Fibroblast of skin of right quadriceps (primary cell): ENCODE data around the gene C1orf35.

Source experiments
- DNase-seq: peaks from one replicate; pipeline ENCODE4 v3.0.0-alpha.2; 2013

Gene C1orf35

GRCh38 chr1:228062812-228063211, 40.3 kb downstream of the C1orf35 start:
- DNase-seq = no peak

- no peak for DNase-seq
Measured at GRCh38 chr1:228062085-228062791, 40.9 kb downstream of the C1orf35 start.

GRCh38 chr1:228061411-228062084, 41.6 kb downstream of the C1orf35 start:
- DNase-seq = no peak

- DNase-seq = no peak
Measured at GRCh38 chr1:228060458-228061190, 42.5 kb downstream of the C1orf35 start.

- peak; percentile 45 for DNase-seq
Measured at GRCh38 chr1:228059634-228060457, 43.3 kb downstream of the C1orf35 start.

GRCh38 chr1:228058949-228059633, 44.0 kb downstream of the C1orf35 start:
- DNase-seq = no peak

- no peak for DNase-seq
Measured at GRCh38 chr1:228058172-228058948, 44.8 kb downstream of the C1orf35 start.
